ENCODE data around the gene ERBB3. TPM values are rescaled to one million over a fixed set of nuclear protein-coding genes. Genes with fewer than 3 reads are reported as not detected.
"Not testable (repeated sequence)": the region's sequence is repeated elsewhere in the genome, so short reads cannot be mapped to it uniquely, and the experiment has no call there.

Gene ERBB3
- total RNA-seq, 4 donors from 2014 or later: 61.9 to 532 (median 451) TPM

DNA sequence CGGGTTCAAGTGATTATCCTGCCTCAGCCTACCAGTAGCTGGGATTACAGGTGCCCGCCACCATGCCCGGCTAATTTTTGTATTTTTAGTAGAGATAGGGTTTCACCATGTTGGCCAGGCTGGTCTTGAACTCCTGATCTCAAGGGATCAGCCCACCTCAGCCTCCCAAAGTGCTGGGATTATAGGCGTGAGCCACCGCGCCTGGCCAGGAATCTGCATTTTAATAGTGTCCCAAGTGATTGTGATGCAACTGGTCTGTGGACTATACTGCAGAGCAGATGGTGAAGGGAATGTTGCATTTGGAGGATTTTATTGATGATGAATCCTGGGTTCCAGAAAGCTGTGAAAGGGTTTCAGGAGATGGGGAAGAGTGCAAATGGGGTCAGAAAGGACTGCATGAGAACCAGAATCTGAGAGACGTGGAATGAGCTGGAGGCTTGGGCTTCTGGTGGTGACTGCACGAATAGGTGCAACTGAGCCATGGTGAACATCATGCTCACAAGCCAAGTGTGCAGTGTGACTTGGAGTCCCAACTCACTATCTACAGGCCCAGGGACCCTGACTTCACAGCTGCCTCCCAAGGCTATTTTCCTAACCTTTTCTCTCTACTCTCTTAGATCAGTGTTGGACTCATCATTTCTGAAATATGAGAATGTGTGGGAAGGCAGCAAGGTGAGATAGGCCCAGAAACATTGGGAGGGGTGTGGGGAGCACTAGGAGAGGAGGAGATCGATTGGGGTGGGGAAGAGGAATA is 33.8 kb upstream of the ERBB3 start:
- no peak overlapping the region for H3K4me3 ChIP-seq
- H3K27ac ChIP-seq: no peak overlapping the region
- H3K4me1 ChIP-seq: peaks cover 0 to 15% (median 2%) of the 10 kb centered on the region in 4 donors
- no peak for DNase-seq
- H3K27me3 ChIP-seq: no peaks in the 10 kb centered on the region
- no peak for TF ChIP-seq POLR2A (IDR thresholded peaks at IDR 0.05)
- TF ChIP-seq, protein P1, sequence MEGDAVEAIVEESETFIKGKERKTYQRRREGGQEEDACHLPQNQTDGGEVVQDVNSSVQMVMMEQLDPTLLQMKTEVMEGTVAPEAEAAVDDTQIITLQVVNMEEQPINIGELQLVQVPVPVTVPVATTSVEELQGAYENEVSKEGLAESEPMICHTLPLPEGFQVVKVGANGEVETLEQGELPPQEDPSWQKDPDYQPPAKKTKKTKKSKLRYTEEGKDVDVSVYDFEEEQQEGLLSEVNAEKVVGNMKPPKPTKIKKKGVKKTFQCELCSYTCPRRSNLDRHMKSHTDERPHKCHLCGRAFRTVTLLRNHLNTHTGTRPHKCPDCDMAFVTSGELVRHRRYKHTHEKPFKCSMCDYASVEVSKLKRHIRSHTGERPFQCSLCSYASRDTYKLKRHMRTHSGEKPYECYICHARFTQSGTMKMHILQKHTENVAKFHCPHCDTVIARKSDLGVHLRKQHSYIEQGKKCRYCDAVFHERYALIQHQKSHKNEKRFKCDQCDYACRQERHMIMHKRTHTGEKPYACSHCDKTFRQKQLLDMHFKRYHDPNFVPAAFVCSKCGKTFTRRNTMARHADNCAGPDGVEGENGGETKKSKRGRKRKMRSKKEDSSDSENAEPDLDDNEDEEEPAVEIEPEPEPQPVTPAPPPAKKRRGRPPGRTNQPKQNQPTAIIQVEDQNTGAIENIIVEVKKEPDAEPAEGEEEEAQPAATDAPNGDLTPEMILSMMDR (IDR thresholded peaks at IDR 0.05): no peak
- H3K36me3 ChIP-seq: peaks cover 0 to 30% (median 0%) of the 10 kb centered on the region in 3 donors
- H3K9me3 ChIP-seq: no peaks in the 10 kb centered on the region

DNA sequence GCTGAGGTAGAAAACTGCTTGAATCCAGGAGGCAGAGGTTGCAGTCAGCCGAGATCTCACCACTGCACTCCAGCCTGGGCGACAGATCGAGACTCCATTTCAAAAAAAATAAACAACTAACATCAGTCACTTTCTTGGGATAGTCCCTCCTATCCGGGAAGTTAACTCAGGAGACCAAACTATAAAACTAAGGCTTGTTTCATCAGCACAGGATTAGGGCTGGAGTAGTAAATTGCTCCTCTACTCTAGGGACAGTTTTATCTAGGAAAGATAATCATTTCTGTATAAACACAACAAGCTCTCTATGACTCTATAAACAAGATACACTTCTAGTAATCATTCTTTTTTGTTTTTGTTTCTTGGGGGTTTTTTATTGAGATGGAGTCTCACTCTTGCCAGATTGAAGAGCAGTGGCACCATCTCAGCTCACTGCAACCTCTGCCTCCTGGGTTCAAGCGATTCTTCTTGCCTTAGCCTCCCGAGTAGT is 26.5 kb upstream of the ERBB3 start:
- Histone ChIP-seq H3K9me3 (no peaks in the 10 kb centered on the region), H3K27me3 (no peaks in the 10 kb centered on the region), H3K4me1 (no peaks in the 10 kb centered on the region), H3K27ac (no peak overlapping the region), H3K36me3 (no peaks in the 10 kb centered on the region), H3K4me3 (no peak overlapping the region)
- DNase-seq: no peak
- no peak for TF ChIP-seq POLR2A (IDR thresholded peaks at IDR 0.05)

DNA sequence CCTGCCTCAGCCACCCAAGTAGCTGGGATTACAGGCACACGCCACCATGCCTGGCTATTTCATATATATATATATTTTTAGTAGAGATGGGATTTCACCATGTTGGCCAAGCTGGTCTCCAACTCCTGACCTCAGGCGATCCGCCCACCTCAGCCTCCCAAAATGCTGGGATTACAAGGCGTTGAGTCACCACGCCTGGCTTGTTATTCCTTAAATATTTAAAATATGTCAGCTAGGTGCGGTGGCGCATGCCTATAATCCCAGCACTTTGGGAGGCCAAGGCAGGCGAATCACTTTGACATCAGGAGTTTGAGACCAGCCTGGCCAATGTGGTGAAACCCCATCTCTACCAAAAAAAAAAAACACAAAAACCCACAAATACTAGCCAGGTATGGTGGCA is 20.0 kb upstream of the ERBB3 start:
- H3K27me3 ChIP-seq, H3K4me1 ChIP-seq: not testable (repeated sequence)

DNA sequence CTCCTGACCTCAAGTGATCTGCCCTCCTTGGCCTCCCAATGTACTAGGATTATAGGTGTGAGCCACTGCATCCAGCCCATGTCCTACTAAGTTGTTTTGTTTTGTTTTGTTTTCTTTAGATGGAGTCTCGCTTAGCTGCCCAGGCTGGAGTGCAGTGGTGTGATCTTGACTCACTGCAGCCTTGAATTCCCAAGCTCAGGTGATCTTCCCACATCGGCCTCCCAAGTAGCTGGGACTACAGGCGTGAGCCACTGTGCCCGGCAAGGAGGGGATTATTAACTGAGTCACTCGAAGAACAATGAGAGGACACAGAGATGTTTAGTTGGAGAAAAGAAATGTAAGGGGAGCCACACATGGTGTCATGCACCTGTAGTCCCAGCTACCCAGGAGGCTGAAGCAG is 18.0 kb upstream of the ERBB3 start:
- H3K4me1 ChIP-seq: no peaks in the 10 kb centered on the region
- H3K36me3 ChIP-seq: no peaks in the 10 kb centered on the region
- no peak overlapping the region for H3K4me3 ChIP-seq
- no peak overlapping the region for H3K27ac ChIP-seq
- no peaks in the 10 kb centered on the region for H3K27me3 ChIP-seq
- TF ChIP-seq POLR2A (IDR thresholded peaks at IDR 0.05): no peak
- TF ChIP-seq, protein P1 (IDR thresholded peaks at IDR 0.05): no peak
- DNase-seq: no peak
- H3K9me3 ChIP-seq: no peaks in the 10 kb centered on the region

More for the DNA sequence above, 20.0 kb upstream of the ERBB3 start:
- not testable (repeated sequence) for H3K4me3 ChIP-seq, H3K9me3 ChIP-seq, H3K27ac ChIP-seq, DNase-seq, H3K36me3 ChIP-seq

DNA sequence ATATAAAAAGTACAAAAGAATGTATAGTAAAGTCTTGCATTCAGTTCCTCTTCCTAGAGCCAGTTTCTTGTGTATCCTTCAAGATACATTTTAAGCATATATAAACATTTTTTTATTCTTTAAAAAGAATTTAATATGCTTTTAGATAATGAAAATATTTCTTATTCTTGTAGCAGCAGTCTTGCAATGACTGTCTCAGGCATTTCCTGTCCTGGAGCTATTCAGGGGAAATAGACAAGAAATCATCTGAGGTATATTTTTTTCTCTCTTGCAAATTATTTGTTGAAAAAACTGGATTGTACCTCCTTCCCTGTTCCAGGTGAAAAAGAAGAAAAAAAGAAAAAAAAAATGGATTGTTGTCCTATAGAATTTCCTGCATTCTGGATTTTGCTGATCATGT is 17.0 kb upstream of the ERBB3 start:
- Histone ChIP-seq H3K27me3 (no peaks in the 10 kb centered on the region), H3K36me3 (no peaks in the 10 kb centered on the region), H3K4me3 (no peak overlapping the region), H3K4me1 (no peaks in the 10 kb centered on the region), H3K27ac (no peak overlapping the region), H3K9me3 (no peaks in the 10 kb centered on the region)
- TF ChIP-seq, protein P1 (IDR thresholded peaks at IDR 0.05): no peak
- no peak for TF ChIP-seq POLR2A (IDR thresholded peaks at IDR 0.05)
- DNase-seq: no peak

DNA sequence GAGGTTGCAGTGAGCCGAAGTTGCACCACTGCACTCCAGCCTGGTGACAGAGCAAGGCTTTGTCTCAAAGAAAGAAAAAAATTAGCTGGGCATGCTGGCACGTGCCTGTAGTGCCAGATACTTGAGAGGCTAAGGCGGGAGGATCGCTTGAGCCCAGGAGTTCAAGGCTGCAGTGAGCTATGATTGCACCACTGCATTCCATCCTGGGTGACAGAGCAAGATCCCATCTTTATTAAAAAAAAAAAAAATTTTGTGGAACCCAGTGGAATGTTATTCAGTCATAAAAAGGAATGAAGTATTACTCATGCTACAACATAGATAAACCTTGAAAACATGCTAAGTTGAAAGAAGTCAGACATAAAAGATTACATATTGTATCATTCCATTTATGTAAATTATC is 8.3 kb upstream of the ERBB3 start:
- no peak overlapping the region for H3K4me3 ChIP-seq
- H3K4me1 ChIP-seq: no peaks in the 10 kb centered on the region
- no peak for DNase-seq
- H3K36me3 ChIP-seq: no peaks in the 10 kb centered on the region
- H3K9me3 ChIP-seq: no peaks in the 10 kb centered on the region
- no peak for TF ChIP-seq POLR2A (IDR thresholded peaks at IDR 0.05)
- TF ChIP-seq, protein P1 (IDR thresholded peaks at IDR 0.05): no peak
- H3K27me3 ChIP-seq: no peaks in the 10 kb centered on the region
- no peak overlapping the region for H3K27ac ChIP-seq

All from Peyer's patch (tissue), 4 donors.